HG03025 (cell line): ENCODE measurements around the gene MRPL22.
A peak's percentile ranks its signal among the peaks of the same experiment; 100 is the strongest.
"Not testable (repeated sequence)": the region's sequence is repeated elsewhere in the genome, so short reads cannot be mapped to it uniquely, and the experiment has no call there.

Experiments
- ATAC-seq: cut with Tn5 transposase; IDR thresholded peaks from one replicate; pipeline ENCODE4 v1.9.1; 2021; ENCODE audit warnings: mild to moderate bottlenecking, moderate library complexity; ENCODE audit not compliant: unreplicated experiment, low FRiP score

MRPL22 gene

GRCh38 chr5:154940772-154941620 lies at the start of gene MRPL22:
TSS of gene MRPL22 (plus strand) at chr5:154941073. CDS start at chr5:154941111, 38 bp downstream.
- peak; percentile 43 for ATAC-seq

DNA sequence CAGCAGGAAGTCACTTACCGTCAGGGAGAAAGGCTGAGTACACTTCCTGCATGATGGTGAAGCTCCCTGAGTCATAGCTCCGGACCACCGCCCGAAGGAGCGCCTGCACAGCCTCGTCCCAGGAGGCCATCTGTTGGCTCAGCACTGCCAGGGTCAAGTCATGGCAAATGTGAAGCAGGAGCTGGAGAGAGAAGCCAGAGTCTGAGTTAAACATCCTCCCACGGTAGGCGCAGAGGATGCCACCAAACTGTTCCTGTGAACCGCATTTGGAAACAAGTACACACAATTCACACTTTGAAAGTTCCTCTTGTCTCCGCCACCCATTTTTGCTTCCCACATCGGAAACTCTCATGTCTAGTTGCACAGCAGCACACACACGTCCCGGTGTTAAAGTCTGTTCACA lies 48.5 kb upstream of the MRPL22 start:
- ATAC-seq: no peak

DNA sequence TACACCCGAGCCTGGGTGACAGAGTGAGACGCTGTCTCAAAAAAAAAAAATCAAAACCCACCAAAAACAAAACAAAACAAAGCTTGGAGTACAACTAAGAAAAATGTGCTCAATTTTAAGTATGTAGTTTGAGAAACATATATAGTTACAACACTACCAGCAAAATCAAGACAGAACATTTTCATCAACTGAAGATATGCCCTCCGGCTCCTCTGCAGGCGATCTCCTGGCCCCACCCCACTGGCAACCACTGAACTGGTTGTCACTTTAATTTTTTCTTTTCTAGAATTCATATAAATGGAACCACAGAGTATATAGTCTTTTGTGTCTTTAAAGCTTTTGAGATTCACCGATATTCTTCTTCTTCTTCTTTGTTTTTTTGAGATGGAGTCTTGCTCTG lies 47.5 kb upstream of the MRPL22 start:
- no peak for ATAC-seq

- ATAC-seq: no peak
Measured at GRCh38 chr5:154895606-154896561, 45.0 kb upstream of the MRPL22 start.

DNA sequence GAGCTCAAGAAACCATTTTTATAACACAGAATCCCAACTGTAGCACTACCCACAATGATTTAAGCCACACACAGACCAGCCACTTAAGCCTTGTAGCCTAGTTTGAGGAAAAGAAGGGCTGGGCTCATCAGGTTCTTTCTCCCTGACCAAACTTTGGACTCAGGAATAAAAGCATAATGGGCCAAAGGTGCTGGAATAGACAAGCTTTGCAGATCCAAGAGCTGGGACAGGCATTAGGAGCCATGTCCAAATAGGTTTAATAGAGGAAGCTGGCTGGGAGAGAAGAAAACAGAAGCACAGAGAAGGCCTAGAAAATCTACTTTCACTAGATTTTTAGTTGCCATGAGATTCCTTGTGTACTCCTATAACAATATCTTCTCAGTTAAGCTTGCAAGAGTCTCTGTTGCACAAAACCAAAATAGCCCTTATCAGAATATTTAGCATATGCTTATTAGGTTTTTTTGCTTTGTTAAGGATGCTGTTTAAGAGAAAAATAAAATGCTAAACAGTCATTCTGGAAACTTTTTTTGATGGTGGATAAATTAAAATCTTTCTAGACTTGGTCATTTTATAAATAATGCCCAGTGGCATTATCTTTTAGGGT lies 44.2 kb upstream of the MRPL22 start:
- ATAC-seq: no peak

DNA sequence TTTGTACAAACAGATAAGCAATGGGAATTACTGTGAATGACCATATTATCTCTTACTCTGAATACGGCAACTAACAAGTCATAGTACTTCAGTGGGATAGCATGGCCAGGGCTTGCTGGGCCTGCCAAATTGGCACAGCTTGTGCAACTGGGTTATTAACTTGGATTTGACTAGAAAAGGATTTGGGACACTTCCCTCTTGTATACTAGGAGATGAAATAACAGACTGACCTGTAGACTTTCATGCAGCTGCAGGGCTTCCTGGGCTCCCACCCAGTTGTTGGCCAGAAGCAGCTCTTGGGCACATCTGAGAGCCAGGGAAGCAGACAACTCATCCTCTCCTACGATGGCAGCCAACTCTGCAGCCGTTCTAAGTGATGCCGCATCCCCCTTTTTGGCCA lies 42.7 kb upstream of the MRPL22 start:
- no peak for ATAC-seq

- no peak for ATAC-seq
Measured at GRCh38 chr5:154899151-154899816, 41.6 kb upstream of the MRPL22 start.

DNA sequence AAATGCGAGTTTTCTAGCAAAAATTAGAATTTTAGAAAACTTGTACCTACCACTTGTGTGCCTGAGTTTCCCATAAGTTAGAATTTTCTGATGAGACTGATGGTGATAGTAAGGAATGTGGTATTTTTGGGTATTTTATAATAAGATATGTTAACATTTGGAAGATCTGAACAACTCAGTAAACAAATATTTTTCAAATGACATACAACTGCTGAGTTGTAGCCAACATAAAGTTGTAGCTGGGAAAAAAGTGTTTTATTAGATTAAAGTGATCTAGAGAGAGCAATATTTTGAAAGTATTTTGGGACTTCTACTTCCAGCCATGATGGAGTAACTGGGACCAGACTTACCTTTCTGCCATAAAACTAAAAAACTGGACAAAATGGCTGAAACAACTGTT lies 40.8 kb upstream of the MRPL22 start:
- ATAC-seq: no peak

DNA sequence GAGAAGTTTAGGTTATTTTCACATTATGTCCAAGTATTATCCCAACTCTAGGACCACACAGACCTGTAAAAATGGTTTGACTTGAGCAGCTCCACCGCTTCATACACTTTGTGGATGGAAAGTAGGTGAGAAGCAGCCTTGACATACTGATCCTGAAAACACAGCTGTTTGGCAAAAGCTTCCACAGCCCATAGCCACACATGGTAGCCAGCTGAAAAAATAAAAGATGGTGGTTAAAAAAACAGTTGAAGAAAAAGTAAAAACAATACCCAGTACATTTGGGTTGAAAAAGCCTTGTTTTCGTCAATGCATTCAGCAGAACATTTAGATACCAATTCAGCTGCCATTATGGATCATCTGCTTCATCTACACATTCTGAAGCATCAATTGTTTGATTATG lies 39.6 kb upstream of the MRPL22 start:
- ATAC-seq: no peak

DNA sequence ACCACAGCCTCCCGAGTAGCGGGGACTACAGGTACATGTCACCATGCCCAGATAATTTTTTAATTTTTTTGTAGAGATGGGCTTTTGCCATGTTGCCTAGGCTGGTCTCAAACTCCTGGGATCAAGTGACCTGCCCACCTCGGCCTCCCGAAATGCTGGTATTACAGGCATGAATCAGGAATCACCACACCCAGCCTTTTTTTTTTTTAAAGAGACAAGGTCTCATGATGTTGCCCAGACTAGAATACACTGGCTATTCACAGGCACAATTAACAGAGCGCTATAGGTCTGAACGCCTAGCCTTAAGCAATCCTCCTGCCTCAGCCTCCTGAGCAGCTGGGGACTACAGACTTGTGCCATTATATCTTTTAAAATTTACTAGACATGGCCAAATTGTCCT lies 39.0 kb upstream of the MRPL22 start:
- no peak for ATAC-seq

GRCh38 chr5:154905601-154906000 lies 35.3 kb upstream of the MRPL22 start:
- ATAC-seq: not testable (repeated sequence)

GRCh38 chr5:154916874-154917273 lies 24.0 kb upstream of the MRPL22 start:
- no peak for ATAC-seq

- no peak for ATAC-seq
Measured at GRCh38 chr5:154917757-154918156, 23.1 kb upstream of the MRPL22 start.

- no peak for ATAC-seq
Measured at GRCh38 chr5:154923441-154924430, 17.1 kb upstream of the MRPL22 start.

GRCh38 chr5:154933537-154933936 lies 7.3 kb upstream of the MRPL22 start:
- ATAC-seq: no peak

GRCh38 chr5:154934881-154935280 lies 6.0 kb upstream of the MRPL22 start:
- no peak for ATAC-seq

GRCh38 chr5:154937186-154937717 lies 3.6 kb upstream of the MRPL22 start:
- ATAC-seq: no peak

GRCh38 chr5:154937718-154938466 lies 3.0 kb upstream of the MRPL22 start, which contains the start of gene GEMIN5:
TSS of gene GEMIN5 (minus strand) at chr5:154938211. CDS start at chr5:154938133, 78 bp downstream.
- peak; percentile 86 for ATAC-seq
